Gastrocnemius medialis (tissue), 4 donors: Measurements from ENCODE around the gene SV2B. TPM values are rescaled to one million over a fixed set of nuclear protein-coding genes. Genes with fewer than 3 reads are reported as not detected.

ENCODE experiments used
- ATAC-seq, 2 donors: fragments of 150-250 bp; one replicate each; pipeline ENCODE4 v1.9.1; 2016
- DNase-seq, 2 donors: peaks; one replicate each; pipeline ENCODE4 v3.0.0-alpha.2; 2019
- H3K27ac ChIP-seq, 4 donors: fragments of 200-600 bp; sonication (generic); 1 replicate in 1 of 4; 2 replicates in 3 of 4; pipeline ENCODE4 v1.5.1; 2016 to 2018; ENCODE audit warnings: mild to moderate bottlenecking in 2 of 4, moderate library complexity in 1 of 4
- H3K27me3 ChIP-seq, 3 donors: fragments of 200-600 bp; sonication (generic) in 2 of 3; 1 replicate in 1 of 3; 2 replicates in 2 of 3; pipeline versions ENCODE4 v1.5.1 to v1.6.0; 2016 to 2019; ENCODE audit warnings: mild to moderate bottlenecking in 1 of 3, moderate library complexity in 1 of 3
- H3K36me3 ChIP-seq, 2 donors: fragments of 200-600 bp; sonication (generic) in 1 of 2; one replicate each; pipeline ENCODE4 v1.5.1; 2017 to 2018
- H3K4me1 ChIP-seq, 2 donors: fragments of 200-600 bp; sonication (generic) in 1 of 2; one replicate each; pipeline ENCODE4 v1.5.1; 2016 to 2017; ENCODE audit warnings: mild to moderate bottlenecking in 2 of 2
- H3K4me3 ChIP-seq, 4 donors: fragments of 200-600 bp; sonication (generic) in 3 of 4; 1 replicate in 1 of 4; 2 replicates in 3 of 4; pipeline ENCODE4 v1.5.1; 2016 to 2019; ENCODE audit warnings: mild to moderate bottlenecking in 2 of 4
- H3K9me3 ChIP-seq, 3 donors: fragments of 200-600 bp; sonication (generic) in 2 of 3; 1 replicate in 1 of 3; 2 replicates in 2 of 3; pipeline ENCODE4 v1.5.1; 2016 to 2019
- CTCF ChIP-seq, 5 experiments: fragments of 450-650 bp in 3 of 5; fragments of 200-600 bp in 2 of 5; sonication (generic) in 2 of 5; IDR thresholded peaks in 4 of 5; conservative IDR thresholded peaks in 1 of 5; 1 replicate in 4 of 5; 2 replicates in 1 of 5; pipeline ENCODE4 v1.5.1; 2016 to 2019; ENCODE audit warnings: antibody characterized with exemption in 5 of 5, mild to moderate bottlenecking in 3 of 5, moderate library complexity in 3 of 5
- POLR2A ChIP-seq, 2 donors: fragments of 450-650 bp; IDR thresholded peaks; one replicate each; pipeline ENCODE4 v1.6.1; 2017; ENCODE audit warnings: antibody characterized with exemption in 2 of 2, mild to moderate bottlenecking in 2 of 2, moderate library complexity in 2 of 2
- in situ Hi-C, 4 donors: fragments of 200-750 bp; cut with MboI; loops; one replicate each; pipeline versions ENCODE4 v1.15.0 to v1.8.0; 2017; ENCODE audit warnings: low sequenced_read_pairs in 4 of 4
- intact Hi-C: fragments of 100-400 bp; cut with DNase I; formaldehyde crosslinking; loops from one replicate; pipeline ENCODE4 v1.15.1; 2023; ENCODE audit warnings: low total_unique reads
- total RNA-seq, 4 donors: library from RNA; depleted of rRNA; stranded (reverse); fragments of >200 nt; gene quantifications; one replicate each; pipeline versions ENCODE4 v1.1.0 to v1.2.3, GENCODE V29; 2016

Gene SV2B
- total RNA-seq, 4 donors from 2014 or later: 0.36 to 0.89 (median 0.67) TPM

- no peak overlapping the region for H3K27ac ChIP-seq
- DNase-seq: no peak
These were observed 96.1 kb downstream of the SV2B start for GRCh38 chr15:91196127-91196526.

GRCh38 chr15:91196768-91197167 is 96.7 kb downstream of the SV2B start:
- no peak for ATAC-seq
- no peak for TF ChIP-seq CTCF (IDR thresholded peaks at IDR 0.05 in 4 of 5, conservative IDR thresholded peaks at IDR 0.05 in 1 of 5)
- TF ChIP-seq POLR2A (IDR thresholded peaks at IDR 0.05): no peak
- intact Hi-C loops (no loop called here), in situ Hi-C loops (no loop called here)
- H3K9me3 ChIP-seq: no peaks in the 10 kb centered on the region
- H3K27me3 ChIP-seq: no peaks in the 10 kb centered on the region
- no peaks in the 10 kb centered on the region for H3K36me3 ChIP-seq
- H3K27ac ChIP-seq: no peak overlapping the region
- DNase-seq: no peak
- H3K4me1 ChIP-seq: no peaks in the 10 kb centered on the region
- H3K4me3 ChIP-seq: no peak overlapping the region

More at GRCh38 chr15:91196127-91196526, 96.1 kb downstream of the SV2B start:
- Histone ChIP-seq H3K9me3 (no peaks in the 10 kb centered on the region), H3K4me3 (no peak overlapping the region), H3K4me1 (no peaks in the 10 kb centered on the region), H3K27me3 (no peaks in the 10 kb centered on the region), H3K36me3 (no peaks in the 10 kb centered on the region)
- intact Hi-C loops: no loop called here
- no peak for TF ChIP-seq CTCF (IDR thresholded peaks at IDR 0.05 in 4 of 5, conservative IDR thresholded peaks at IDR 0.05 in 1 of 5)
- TF ChIP-seq POLR2A (IDR thresholded peaks at IDR 0.05): no peak
- ATAC-seq: no peak
- in situ Hi-C loops: no loop called here

- Histone ChIP-seq H3K4me1 (no peaks in the 10 kb centered on the region), H3K27ac (no peak overlapping the region), H3K9me3 (no peaks in the 10 kb centered on the region), H3K27me3 (no peaks in the 10 kb centered on the region), H3K36me3 (no peaks in the 10 kb centered on the region), H3K4me3 (no peak overlapping the region)
- intact Hi-C loops: no loop called here
- DNase-seq: no peak
- ATAC-seq: no peak
- TF ChIP-seq CTCF (IDR thresholded peaks at IDR 0.05 in 4 of 5, conservative IDR thresholded peaks at IDR 0.05 in 1 of 5): no peak
- no peak for TF ChIP-seq POLR2A (IDR thresholded peaks at IDR 0.05)
- in situ Hi-C loops: no loop called here
These were observed 99.5 kb downstream of the SV2B start for GRCh38 chr15:91199511-91199910.

GRCh38 chr15:91200101-91200754 is 100.2 kb downstream of the SV2B start:
- H3K27me3 ChIP-seq: peaks cover 0 to 4% (median 0%) of the 10 kb centered on the region in 3 donors
- no peak for TF ChIP-seq CTCF (IDR thresholded peaks at IDR 0.05 in 4 of 5, conservative IDR thresholded peaks at IDR 0.05 in 1 of 5)
- TF ChIP-seq POLR2A (IDR thresholded peaks at IDR 0.05): no peak
- H3K36me3 ChIP-seq: no peaks in the 10 kb centered on the region
- H3K4me3 ChIP-seq: no peak overlapping the region
- in situ Hi-C loops: no loop called here
- intact Hi-C loops: no loop called here
- no peaks in the 10 kb centered on the region for H3K4me1 ChIP-seq
- H3K9me3 ChIP-seq: no peaks in the 10 kb centered on the region
- no peak overlapping the region for H3K27ac ChIP-seq
- ATAC-seq (no peak), DNase-seq (no peak)
